ENCODE measurements around the gene PPP1R3E. TPM values are rescaled to one million over a fixed set of nuclear protein-coding genes. Genes with fewer than 3 reads are reported as not detected.

The PPP1R3E gene
- 0.76 and 0.97 TPM in 2 replicates for total RNA-seq

DNA sequence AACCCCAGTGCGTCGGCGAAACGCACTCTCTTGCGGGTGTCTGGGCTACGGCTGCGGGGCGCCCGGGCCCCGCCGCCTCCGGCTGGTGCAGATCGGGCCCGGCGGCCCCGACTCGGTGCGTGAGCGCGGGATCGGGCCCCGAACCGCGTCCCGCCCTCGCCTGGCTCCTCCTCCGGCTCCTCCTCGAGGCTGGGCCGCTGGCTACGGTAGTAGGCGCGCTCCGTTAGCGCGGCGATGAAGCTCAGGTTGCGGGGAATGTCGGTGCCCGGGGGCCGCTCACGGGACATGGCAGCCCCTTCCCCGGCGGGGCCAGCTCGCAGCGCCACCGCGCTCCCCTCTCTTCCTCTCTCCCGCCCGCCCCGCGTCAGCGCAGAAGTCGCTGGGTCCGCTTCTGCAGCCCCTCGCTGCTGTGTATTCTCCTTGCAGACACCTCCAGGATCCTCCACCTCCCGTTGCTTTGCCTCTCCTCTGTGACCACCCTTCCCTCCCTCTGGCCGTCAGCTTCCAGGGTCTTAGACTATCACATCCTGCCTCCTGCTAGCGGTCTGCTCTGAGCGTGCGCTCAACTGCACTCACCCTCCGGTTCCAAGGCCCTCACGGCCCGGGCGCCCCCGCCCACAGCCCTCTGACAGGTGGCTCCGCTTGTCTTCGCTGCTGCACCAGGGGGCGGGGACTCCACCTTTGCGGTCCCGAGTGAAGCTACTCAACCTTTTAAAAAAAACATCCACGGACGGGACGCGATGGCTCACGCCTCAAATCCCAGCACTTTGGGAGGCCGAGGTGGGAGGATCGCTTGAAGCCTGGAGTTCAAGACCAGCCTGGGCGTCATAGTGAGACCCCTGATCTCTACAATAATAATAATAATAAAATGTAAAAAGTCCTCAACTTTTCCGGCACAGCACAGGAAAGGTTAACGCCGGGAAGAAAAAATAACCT is at the start of gene PPP1R3E:
PPP1R3E (minus strand) TSS at position 570 of the 936 bp plus-strand sequence; CDS start at position 287, 283 bp downstream.

GRCh38 chr14:23320584-23321571 is 18.2 kb upstream of the PPP1R3E start, which contains the start of gene PABPN1:
Gene PABPN1 (plus strand): TSS chr14:23321457. CDS start chr14:23321470, 13 bp downstream.

GRCh38 chr14:23306412-23307145 is 3.9 kb upstream of the PPP1R3E start, which contains the start of gene BCL2L2:
Gene BCL2L2 (plus strand): TSS chr14:23306833. CDS start chr14:23307768, 935 bp downstream.

DNA sequence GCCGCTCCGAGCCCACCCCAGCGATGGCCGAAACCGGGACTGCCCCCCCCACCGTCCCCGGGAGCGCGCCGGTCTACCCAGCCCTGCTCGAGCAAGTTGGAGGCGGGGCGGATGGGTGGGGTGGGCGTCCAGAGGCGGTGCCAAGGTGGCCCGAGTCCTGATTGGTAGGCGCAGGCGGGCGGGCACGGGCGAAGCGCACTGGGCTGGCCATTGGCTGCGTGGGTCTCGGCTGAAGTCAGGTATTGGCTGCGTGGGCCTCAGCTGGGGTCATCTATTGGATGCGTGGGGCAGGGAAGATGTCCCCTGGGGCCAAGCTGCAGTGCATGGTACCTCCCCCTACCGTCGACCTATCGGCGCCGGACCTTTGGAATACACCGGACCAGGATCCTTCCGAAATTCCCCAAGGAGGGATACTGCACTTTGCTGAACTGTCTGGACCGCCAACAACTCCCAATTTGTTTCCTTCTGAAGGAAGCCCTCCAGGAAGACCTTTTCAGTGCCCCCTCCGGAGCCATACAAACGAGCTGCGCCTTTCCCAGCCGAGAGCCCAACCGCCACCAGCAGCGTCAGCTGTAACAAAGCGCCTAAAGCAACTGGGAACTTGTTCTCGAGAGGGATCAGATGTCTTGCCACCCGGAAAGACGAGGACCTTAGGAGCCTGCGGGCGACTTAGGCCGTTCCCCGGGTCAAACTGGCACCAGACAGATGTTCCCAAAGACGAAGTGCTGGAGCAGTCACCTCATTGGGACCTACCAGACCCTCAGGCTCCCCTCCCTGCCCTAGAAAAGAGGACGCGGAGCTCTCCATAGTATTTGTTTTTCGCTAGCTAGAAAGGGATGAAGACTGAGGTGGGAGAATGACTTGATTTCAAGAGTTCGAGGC is 16.4 kb downstream of the PPP1R3E start, which contains the start of gene HOMEZ:
HOMEZ (minus strand) TSS at position 113 of the 882 bp plus-strand sequence. CDS start 180 bp downstream, outside the sequence.

Other genes starting within 250 kb of the PPP1R3E start
- 7.5 and 12.5 TPM in 2 replicates for gene CDH24, start 245.3 kb downstream of the PPP1R3E start, total RNA-seq
- 57.5 and 65.7 TPM in 2 replicates for gene ACIN1, start 207.7 kb downstream of the PPP1R3E start, total RNA-seq
- gene C14orf119, start 207.4 kb downstream of the PPP1R3E start, total RNA-seq: 48.7 and 60.8 TPM in 2 replicates
- not detected in 2 replicates for gene CIROP, start 197.9 kb downstream of the PPP1R3E start, total RNA-seq
- gene CEBPE, start 183.6 kb downstream of the PPP1R3E start, total RNA-seq: not detected in 2 replicates
- gene SLC7A8, start 119.2 kb downstream of the PPP1R3E start, total RNA-seq: 0.65 and 1.7 TPM in 2 replicates
- gene RNF212B, start 64.9 kb downstream of the PPP1R3E start, total RNA-seq: not detected in 2 replicates
- 2.9 and 4.3 TPM in 2 replicates for gene HOMEZ, start 16.7 kb downstream of the PPP1R3E start, total RNA-seq
- 13.4 and 16.9 TPM in 2 replicates for gene BCL2L2, start 4.0 kb upstream of the PPP1R3E start, total RNA-seq
- gene PABPN1, start 18.6 kb upstream of the PPP1R3E start, total RNA-seq: 89.3 and 89.7 TPM in 2 replicates
- 1.6 and 2.6 TPM in 2 replicates for gene SLC22A17, start 50.0 kb upstream of the PPP1R3E start, total RNA-seq
- gene EFS, start 62.3 kb upstream of the PPP1R3E start, total RNA-seq: not detected in 2 replicates
- gene IL25, start 70.0 kb upstream of the PPP1R3E start, total RNA-seq: not detected in 2 replicates
- not detected in 2 replicates for gene CMTM5, start 74.2 kb upstream of the PPP1R3E start, total RNA-seq
- gene MYH6, start 105.4 kb upstream of the PPP1R3E start, total RNA-seq: not detected in 2 replicates
- not detected in 2 replicates for gene MYH7, start 132.8 kb upstream of the PPP1R3E start, total RNA-seq
- gene NGDN, start 166.8 kb upstream of the PPP1R3E start, total RNA-seq: 58.5 and 77.8 TPM in 2 replicates
- gene ZFHX2, start 248.9 kb upstream of the PPP1R3E start, total RNA-seq: under 0.01 and 0.46 TPM in 2 replicates